NB4 (cell line): Measurements from ENCODE around the gene XRCC1.
A peak's percentile ranks its signal among the peaks of the same experiment; 100 is the strongest.

Experiments
- DNase-seq: peaks from one replicate; pipeline ENCODE4 v3.0.0; 2010; ENCODE audit warnings: low read depth
- H3K4me3 ChIP-seq: one replicate; pipeline ENCODE4 v1.5.1; 2011; ENCODE audit warnings: mild to moderate bottlenecking, low read depth, low read length, moderate library complexity
- MYC ChIP-seq: IDR thresholded peaks from 2 replicates; pipeline ENCODE4 v1.6.1; 2011; ENCODE audit warnings: low read depth, low read length
- POLR2A ChIP-seq: IDR thresholded peaks from 2 replicates; pipeline ENCODE4 v1.6.1; 2011; ENCODE audit warnings: mild to moderate bottlenecking; ENCODE audit not compliant: insufficient read length; ENCODE audit errors: extremely low read depth
- TF ChIP-seq, protein P1 (sequence below): IDR thresholded peaks from one replicate; pipeline ENCODE4 v1.5.1; 2012; ENCODE audit warnings: low read depth, low read length
- TF ChIP-seq, protein P2 (sequence below): IDR thresholded peaks from 2 replicates; pipeline ENCODE4 v1.6.1; 2011; ENCODE audit warnings: low read depth, low read length

The XRCC1 gene

DNA sequence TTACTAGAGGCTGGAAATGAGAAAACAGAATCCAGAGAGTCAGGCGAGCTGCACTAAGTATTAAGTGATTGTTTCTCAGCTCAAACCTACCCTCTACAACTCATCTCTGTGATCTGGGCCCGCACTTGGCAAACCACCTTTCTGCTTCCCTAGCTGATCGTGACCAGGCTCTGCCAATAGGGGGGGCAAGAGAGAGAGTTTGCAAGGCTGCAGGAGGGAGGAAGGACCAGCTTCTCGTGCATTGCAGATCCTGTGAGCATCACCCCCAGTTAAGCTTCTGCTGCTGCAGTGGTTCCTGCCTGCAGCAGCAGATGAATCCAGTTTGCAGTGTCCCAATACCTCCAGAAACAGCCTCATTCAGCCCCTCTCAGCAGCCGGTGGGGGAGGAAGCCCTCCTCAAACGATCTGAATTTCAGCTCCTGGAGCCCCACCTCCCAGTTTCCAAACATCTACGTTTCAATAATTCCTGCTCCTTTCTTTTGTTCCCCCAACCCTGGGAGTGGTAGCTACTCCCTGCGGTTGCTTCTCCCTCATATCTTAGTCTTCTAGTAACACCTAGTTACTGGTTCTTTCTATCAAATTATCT, 20.0 kb downstream of the XRCC1 start:
- H3K4me3 ChIP-seq = no peak overlapping the region
- TF ChIP-seq POLR2A = no peak
- TF ChIP-seq, protein P1, sequence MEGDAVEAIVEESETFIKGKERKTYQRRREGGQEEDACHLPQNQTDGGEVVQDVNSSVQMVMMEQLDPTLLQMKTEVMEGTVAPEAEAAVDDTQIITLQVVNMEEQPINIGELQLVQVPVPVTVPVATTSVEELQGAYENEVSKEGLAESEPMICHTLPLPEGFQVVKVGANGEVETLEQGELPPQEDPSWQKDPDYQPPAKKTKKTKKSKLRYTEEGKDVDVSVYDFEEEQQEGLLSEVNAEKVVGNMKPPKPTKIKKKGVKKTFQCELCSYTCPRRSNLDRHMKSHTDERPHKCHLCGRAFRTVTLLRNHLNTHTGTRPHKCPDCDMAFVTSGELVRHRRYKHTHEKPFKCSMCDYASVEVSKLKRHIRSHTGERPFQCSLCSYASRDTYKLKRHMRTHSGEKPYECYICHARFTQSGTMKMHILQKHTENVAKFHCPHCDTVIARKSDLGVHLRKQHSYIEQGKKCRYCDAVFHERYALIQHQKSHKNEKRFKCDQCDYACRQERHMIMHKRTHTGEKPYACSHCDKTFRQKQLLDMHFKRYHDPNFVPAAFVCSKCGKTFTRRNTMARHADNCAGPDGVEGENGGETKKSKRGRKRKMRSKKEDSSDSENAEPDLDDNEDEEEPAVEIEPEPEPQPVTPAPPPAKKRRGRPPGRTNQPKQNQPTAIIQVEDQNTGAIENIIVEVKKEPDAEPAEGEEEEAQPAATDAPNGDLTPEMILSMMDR = peak; percentile 73
- TF ChIP-seq, protein P2, sequence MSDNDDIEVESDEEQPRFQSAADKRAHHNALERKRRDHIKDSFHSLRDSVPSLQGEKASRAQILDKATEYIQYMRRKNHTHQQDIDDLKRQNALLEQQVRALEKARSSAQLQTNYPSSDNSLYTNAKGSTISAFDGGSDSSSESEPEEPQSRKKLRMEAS = no peak; the same call in 1 of the 2 replicates
- 0 out of 2 replicates have a peak, but pooled peaks have one; percentile 26 for TF ChIP-seq MYC
- peak; percentile 77 for DNase-seq

DNA sequence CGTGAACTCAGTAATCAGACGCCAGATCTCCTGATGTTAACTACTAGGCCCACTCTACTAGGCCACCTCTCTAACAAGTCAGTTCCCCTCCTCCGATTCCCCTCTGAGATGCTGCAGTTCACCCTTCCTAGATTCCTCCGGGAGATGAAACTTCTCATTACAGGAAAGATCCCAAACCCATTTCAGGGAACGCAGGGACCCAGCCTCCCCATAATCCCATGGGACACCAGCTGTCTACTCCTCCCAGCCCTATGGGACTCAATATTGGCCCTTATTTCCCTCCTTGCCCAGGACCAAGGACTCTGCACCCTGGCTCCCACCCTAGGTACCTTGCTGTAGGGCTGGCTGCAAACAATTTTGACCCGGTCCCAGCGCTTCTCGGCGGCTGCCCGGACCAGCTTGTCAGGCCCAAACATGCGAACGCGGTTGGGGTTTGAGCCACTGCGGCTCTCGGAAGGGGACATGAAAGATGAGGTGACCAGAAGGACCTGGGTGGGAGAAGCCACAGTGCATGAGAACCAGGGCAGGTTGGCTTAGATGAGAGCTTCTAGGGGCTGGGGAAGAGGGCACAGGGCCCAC, 20.9 kb downstream of the XRCC1 start:
- no peak for DNase-seq
- no peak overlapping the region for H3K4me3 ChIP-seq
- TF ChIP-seq MYC (no peak), POLR2A (no peak)
- TF ChIP-seq, protein P2 = no peak
- TF ChIP-seq, protein P1 = no peak

DNA sequence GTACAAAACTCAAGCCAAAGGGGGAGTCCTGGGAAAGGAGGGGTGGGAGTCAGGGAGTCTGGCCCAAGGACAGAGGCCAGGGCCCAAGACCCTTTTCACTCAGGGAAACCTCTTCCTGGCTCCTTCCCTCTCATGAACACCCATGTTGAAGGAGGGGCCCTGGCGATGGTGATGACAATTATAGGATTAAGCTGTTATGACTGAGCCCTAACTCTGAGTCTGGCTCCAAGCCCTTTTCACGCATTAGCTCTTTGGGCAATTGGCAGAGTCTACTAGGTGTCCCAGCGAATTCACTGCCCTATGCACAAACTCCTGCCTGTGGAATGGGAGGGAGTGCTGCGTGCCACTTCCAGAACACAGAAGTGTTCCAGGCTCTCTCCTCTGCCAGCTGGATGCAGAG, 21.7 kb downstream of the XRCC1 start:
- TF ChIP-seq MYC (no peak), POLR2A (no peak)
- TF ChIP-seq, protein P1 = no peak
- TF ChIP-seq, protein P2 = no peak
- no peak overlapping the region for H3K4me3 ChIP-seq
- no peak for DNase-seq

DNA sequence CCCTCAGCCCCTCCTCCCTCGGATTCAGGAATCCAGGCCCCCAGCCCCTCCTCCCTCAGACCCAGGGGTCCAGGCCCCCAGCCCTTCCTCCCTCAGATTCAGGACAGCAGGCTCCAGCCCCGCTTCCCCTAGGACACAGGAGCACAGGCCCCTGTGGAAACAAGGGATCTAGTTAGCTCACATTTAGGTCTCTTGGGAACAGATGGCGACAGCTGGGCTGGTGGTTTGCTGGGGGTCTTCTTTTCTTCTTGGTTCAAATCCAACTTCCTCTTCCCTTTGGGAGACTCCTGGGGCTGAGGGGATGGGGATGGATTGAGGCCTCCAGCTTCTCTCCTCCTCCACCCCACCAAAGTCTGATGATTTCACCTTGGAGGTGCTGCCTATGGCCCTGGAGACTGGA, 22.7 kb downstream of the XRCC1 start:
- no peak for TF ChIP-seq POLR2A
- TF ChIP-seq, protein P2 = no peak
- TF ChIP-seq, protein P1 = no peak
- no peak for DNase-seq
- no peak overlapping the region for H3K4me3 ChIP-seq

DNA sequence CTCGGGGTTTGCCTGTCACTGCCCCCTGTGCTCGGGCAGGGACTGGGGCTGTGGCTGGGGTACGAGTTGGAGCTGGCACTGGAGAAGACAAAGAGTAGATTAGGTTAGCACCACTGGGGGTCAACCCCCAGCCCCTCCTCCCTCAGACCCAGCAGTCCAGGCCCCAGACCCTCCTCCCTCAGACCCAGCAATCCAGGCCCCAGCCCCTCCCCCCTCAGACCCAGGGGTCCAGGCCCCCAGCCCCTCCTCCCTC, 23.2 kb downstream of the XRCC1 start:
- no peak for TF ChIP-seq MYC
- TF ChIP-seq, protein P2 = no peak
- no peak for TF ChIP-seq POLR2A
- TF ChIP-seq, protein P1 = no peak
- DNase-seq = no peak
- no peak overlapping the region for H3K4me3 ChIP-seq
